Measurements from ENCODE around the gene YWHAQ.

YWHAQ gene

DNA sequence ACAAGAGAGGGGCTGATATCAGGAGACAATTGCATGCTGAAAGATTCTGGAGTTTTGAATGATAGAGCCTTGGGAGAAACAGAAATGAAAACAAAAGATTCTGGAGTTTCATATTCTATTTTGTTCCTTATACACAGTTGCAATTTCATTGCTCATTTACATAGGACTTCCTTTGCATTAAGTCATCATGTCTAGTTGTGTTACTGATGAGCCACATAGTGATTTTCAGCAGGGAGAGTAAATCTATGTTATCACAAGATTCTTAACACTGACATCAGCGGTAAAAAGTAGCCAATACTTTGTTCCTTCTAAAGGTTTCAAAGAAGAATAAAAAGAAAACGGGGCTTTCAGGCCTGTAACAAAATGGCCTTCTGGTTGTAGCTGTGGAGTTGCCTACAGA is 82.3 kb downstream of the YWHAQ start:
- no peak overlapping the region for H3K27ac ChIP-seq
- TF ChIP-seq ZFX (IDR thresholded peaks at IDR 0.05): no peak

DNA sequence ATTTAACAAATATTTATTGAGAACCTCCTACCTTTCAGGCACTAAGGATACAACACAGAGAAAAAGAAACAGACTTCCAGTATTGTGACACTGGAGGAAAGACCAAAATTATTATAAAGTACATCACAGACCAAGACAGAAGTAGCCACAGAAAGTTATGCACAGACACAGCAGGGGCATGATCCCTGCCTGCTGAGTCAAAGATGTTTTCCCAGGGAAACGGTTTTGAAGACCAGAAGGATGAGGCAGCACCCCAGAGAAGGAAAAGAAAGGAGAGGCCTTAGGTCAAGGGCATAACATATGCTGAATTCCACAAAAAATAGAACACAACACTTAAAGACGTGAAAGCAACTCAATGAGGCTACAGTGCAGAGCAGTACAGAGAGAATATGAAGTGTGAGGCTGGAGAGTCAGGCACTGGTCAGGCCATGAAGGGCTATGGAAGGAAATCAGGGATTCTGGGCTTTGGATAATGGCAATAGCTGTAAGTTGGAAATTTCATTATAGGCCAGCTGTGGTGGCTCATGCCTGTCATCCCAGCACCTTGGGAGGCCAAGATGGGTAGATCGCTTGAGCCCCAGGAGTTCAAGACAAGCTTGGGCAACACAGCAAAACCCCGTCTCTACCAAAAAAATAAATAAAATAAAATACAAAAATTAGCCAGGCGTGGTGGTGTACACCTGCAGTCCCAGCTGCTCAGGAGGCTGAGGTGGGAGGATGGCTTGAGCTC is 83.4 kb downstream of the YWHAQ start:
- no peak overlapping the region for H3K27ac ChIP-seq

GRCh38 chr2:9545502-9545901 is 85.3 kb downstream of the YWHAQ start:
- H3K27ac ChIP-seq: no peak overlapping the region
- TF ChIP-seq CTCF (conservative IDR thresholded peaks at IDR 0.05) (no peak), ZFX (IDR thresholded peaks at IDR 0.05) (no peak)

More for the DNA sequence above, 83.4 kb downstream of the YWHAQ start:
- no peak for TF ChIP-seq CTCF (conservative IDR thresholded peaks at IDR 0.05)
- no peak for TF ChIP-seq ZFX (IDR thresholded peaks at IDR 0.05)

GRCh38 chr2:9543557-9543956 is 87.2 kb downstream of the YWHAQ start:
- no peak overlapping the region for H3K27ac ChIP-seq
- TF ChIP-seq ZFX (IDR thresholded peaks at IDR 0.05) (no peak), CTCF (conservative IDR thresholded peaks at IDR 0.05) (no peak)

DNA sequence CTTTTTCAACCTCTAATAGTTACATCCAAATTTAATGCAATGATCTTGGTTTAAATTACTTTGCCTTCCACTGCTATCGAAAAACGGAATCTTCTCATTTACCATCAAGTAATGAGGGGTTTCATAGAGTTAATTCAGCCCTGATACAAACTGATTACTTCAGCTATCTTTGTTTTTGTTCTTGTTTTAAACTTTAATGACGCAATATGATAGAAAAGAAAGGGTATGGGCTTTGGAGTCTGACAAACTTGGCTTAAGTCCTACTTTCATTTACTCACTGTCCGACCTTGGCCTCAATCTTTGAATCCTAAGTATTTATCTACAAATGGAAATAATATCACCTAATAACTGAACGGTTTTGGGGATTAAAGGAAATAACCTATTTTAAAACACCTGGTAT is 91.3 kb downstream of the YWHAQ start:
- no peak for TF ChIP-seq CTCF (conservative IDR thresholded peaks at IDR 0.05)
- TF ChIP-seq ZFX (IDR thresholded peaks at IDR 0.05): no peak
- no peak overlapping the region for H3K27ac ChIP-seq

DNA sequence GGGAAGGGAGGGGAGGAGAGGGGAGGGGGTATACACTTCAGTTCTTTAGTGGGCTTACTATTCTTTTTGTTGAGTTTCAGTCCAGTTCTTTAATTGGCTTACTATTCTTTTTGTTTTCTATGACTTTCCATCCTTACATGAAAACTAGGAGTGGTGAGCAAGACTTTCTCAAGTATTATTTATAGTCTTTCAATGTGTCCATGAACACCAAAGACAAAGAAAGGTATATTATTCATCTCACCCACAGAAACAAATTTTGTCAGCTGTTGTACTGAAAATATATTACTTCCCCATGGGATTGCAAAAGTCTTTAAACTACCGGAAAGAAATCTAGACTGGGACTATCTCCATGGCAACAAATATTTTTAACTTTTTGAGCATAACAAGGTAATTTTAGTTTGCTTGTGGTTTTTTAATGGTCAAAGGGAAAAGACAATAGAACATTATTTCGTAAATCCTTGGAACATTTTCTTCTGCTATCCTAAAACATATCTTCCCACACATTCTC is 92.7 kb downstream of the YWHAQ start:
- TF ChIP-seq CTCF (conservative IDR thresholded peaks at IDR 0.05) (no peak), ZFX (IDR thresholded peaks at IDR 0.05) (no peak)
- no peak overlapping the region for H3K27ac ChIP-seq

DNA sequence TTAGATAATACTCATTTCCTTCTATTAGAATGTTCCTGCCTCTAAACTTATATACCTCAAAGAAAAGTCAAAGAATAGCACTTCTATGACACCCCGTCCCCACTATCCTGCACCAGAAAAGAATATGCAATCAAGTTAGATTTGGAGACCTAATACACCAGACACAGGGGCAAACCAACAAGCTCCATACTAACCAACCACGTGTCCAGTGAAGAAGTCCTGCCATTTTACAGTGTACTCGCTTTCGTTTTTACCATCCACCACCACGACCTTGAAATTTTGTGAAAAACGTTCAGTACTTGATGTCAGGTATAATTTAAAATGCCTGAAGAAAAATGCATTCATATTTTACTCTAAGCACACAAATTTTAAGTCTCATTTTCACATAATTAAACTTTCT is 94.3 kb downstream of the YWHAQ start:
- TF ChIP-seq ZFX (IDR thresholded peaks at IDR 0.05) (no peak), CTCF (conservative IDR thresholded peaks at IDR 0.05) (no peak)
- no peak overlapping the region for H3K27ac ChIP-seq

DNA sequence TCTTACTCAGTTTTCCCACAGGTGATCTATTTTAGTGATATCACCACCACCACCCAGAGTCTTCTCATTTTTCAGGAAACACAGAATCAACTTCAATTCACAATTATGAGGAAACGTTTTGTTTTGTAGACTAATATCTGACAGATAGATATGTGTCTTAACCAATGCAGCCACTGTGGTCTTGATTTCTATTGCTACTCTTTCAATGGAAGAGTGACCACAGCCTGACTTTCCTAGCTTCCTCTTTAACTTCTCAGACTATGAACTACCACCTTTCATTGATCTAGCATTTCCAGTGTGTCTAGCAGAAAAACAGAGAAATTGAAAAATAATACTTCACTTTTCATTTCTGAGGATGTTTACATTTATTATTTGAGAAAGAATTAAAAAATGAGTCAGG is 95.6 kb downstream of the YWHAQ start:
- no peak for TF ChIP-seq CTCF (conservative IDR thresholded peaks at IDR 0.05)
- TF ChIP-seq ZFX (IDR thresholded peaks at IDR 0.05): no peak
- no peak overlapping the region for H3K27ac ChIP-seq

All from C4-2B (cell line).